Sigmoid colon (tissue), 7 donors: ENCODE measurements around the gene CNPY1. TPM values are rescaled to one million over a fixed set of nuclear protein-coding genes. Genes with fewer than 3 reads are reported as not detected.
"Not testable (repeated sequence)": the region's sequence is repeated elsewhere in the genome, so short reads cannot be mapped to it uniquely, and the experiment has no call there.

Experiments
- DNase-seq: peaks from one replicate; pipeline ENCODE4 v3.0.0-alpha.2; 2019
- H3K27ac ChIP-seq, 4 donors: fragments of 200-600 bp; sonication (generic); one replicate each; pipeline ENCODE4 v1.5.1; 2016 to 2019; ENCODE audit warnings: mild to moderate bottlenecking in 1 of 4
- H3K27me3 ChIP-seq, 3 donors: fragments of 200-600 bp; sonication (generic); one replicate each; pipeline ENCODE4 v1.5.1; 2019; ENCODE audit warnings: mild to moderate bottlenecking in 1 of 3
- H3K36me3 ChIP-seq, 4 donors: fragments of 200-600 bp; sonication (generic); one replicate each; pipeline ENCODE4 v1.5.1; 2016 to 2019
- H3K4me1 ChIP-seq, 4 donors: fragments of 200-600 bp; sonication (generic); one replicate each; pipeline ENCODE4 v1.5.1; 2017 to 2019
- H3K4me3 ChIP-seq, 4 donors: fragments of 200-600 bp; sonication (generic); one replicate each; pipeline ENCODE4 v1.5.1; 2017 to 2019; ENCODE audit warnings: mild to moderate bottlenecking in 2 of 4, moderate library complexity in 1 of 4
- H3K9me3 ChIP-seq, 4 donors: fragments of 200-600 bp in 3 of 4; sonication (generic) in 3 of 4; one replicate each; pipeline versions ENCODE4 v1.5.1 to v1.6.1; 2013 to 2019
- CTCF ChIP-seq, 4 experiments: fragments of 450-650 bp in 3 of 4; fragments of 200-600 bp in 1 of 4; IDR thresholded peaks; one replicate each; pipeline ENCODE4 v1.5.1; 2016 to 2019; ENCODE audit warnings: antibody characterized with exemption in 4 of 4, mild to moderate bottlenecking in 3 of 4, moderate library complexity in 2 of 4
- EP300 ChIP-seq, 4 donors: sonication (generic); formaldehyde crosslinking; IDR thresholded peaks; one replicate each; pipeline ENCODE4 v1.6.1; 2017; ENCODE audit warnings: antibody characterized with exemption in 4 of 4
- POLR2A ChIP-seq, 2 donors: fragments of 450-650 bp; IDR thresholded peaks; one replicate each; pipeline ENCODE4 v1.6.1; 2016; ENCODE audit warnings: antibody characterized with exemption in 2 of 2, mild to moderate bottlenecking in 2 of 2, moderate library complexity in 2 of 2
- POLR2AphosphoS5 ChIP-seq, 4 donors: sonication (generic); formaldehyde crosslinking; IDR thresholded peaks; one replicate each; pipeline ENCODE4 v1.6.1; 2017; ENCODE audit warnings: antibody characterized with exemption in 4 of 4
- WGBS, 2 donors: extraction: QIAGEN DNeasy Blood & Tissue Kit; methylation state at CpG; one replicate each; pipeline ENCODE4 v1.1.7; 2013; 5-methylcytosine and 5-hydroxymethylcytosine counted together
- intact Hi-C: fragments of 100-400 bp; cut with DNase I; formaldehyde crosslinking; loops from one replicate; pipeline ENCODE4 v1.15.1; 2023
- polyA plus RNA-seq, 3 donors: library from polyadenylated mRNA; stranded (reverse); fragments of 200-250 nt; gene quantifications; one replicate each; pipeline ENCODE4 v1.2.3, GENCODE V29; 2013
- total RNA-seq, 4 donors: library from RNA; depleted of rRNA; stranded (reverse); fragments of >200 nt; gene quantifications; one replicate each; pipeline ENCODE4 v1.1.0, GENCODE V29; 2016
- donor health status: healthy with polysubstance abuse.
- donor health status: Bipolar disorder and iron deficiency.
- donor health status: healthy.

CNPY1 gene
- total and polyA plus RNA-seq, 7 donors: not detected

- H3K36me3 ChIP-seq: no peaks in the 10 kb centered on the region
- no peak for DNase-seq
- H3K27ac ChIP-seq: no peak overlapping the region
- H3K4me1 ChIP-seq: no peaks in the 10 kb centered on the region
- H3K9me3 ChIP-seq: no peaks in the 10 kb centered on the region
- H3K27me3 ChIP-seq: peaks cover 0 to 9% (median 0%) of the 10 kb centered on the region in 3 donors
- H3K4me3 ChIP-seq: no peak overlapping the region
- TF ChIP-seq POLR2A (IDR thresholded peaks at IDR 0.05) (no peak), POLR2AphosphoS5 (IDR thresholded peaks at IDR 0.05) (no peak), EP300 (IDR thresholded peaks at IDR 0.05) (no peak), CTCF (IDR thresholded peaks at IDR 0.05) (no peak)
- intact Hi-C loops: no loop called here
- WGBS, 2 donors: 66 to 72% methylated on average over 18 of the region's 18 CpGs
These were observed 21.4 kb upstream of the CNPY1 start for GRCh38 chr7:155567646-155568332.

DNA sequence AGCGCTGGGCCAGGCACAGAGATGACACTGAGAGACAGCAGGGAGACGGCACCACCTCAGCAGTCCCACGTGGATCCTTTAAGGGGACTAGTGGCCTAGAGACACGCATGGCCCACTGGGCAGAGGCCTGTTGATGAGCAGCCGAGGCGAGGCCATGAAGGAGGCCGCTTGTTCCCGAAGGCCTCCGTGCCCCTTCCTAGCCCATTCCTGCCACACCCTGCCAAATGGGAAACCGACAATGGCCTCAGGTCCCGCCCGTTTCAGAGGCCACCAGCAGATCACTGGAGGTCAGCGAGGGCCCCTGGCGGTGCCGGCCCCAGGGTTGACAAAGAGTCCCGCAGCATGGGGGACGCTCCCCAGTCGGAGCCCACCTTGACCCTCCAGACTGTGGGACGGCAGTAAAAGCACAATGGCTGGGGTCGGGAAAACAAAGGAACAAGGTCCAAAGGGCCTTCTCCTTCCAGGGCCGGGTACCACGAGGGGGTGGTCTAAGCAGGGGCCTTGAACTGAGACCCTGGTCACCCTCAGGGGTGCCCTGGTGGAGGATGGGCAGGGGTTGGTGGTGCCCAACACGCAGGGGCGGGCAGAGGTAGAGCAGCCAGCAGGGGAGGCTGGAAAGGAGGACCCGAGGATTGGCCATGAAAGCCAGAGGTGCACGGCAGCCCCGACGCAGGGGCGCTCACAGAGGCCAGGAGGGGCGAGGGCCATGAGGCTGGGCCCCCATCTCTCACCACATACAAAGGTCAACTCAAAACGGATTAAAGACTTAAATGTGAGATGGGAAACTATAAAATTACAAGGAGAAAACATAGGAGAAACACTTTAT is 19.9 kb upstream of the CNPY1 start:
- Histone ChIP-seq H3K9me3 (no peaks in the 10 kb centered on the region), H3K27me3 (peaks cover 0 to 3% (median 0%) of the 10 kb centered on the region in 3 donors), H3K27ac (no peak overlapping the region), H3K4me3 (no peak overlapping the region), H3K36me3 (no peaks in the 10 kb centered on the region), H3K4me1 (no peaks in the 10 kb centered on the region)
- 84 to 88% methylated on average over 31 of the region's 31 CpGs for WGBS, 2 donors
- no peak for DNase-seq
- intact Hi-C loops: no loop called here
- TF ChIP-seq EP300 (IDR thresholded peaks at IDR 0.05) (no peak), POLR2A (IDR thresholded peaks at IDR 0.05) (no peak), CTCF (IDR thresholded peaks at IDR 0.05) (no peak), POLR2AphosphoS5 (IDR thresholded peaks at IDR 0.05) (no peak)

GRCh38 chr7:155565596-155565995 is 19.2 kb upstream of the CNPY1 start:
- WGBS, 2 donors: 78 to 86% methylated on average over 10 of the region's 10 CpGs
- Histone ChIP-seq H3K4me3 (no peak overlapping the region), H3K27ac (no peak overlapping the region), H3K4me1 (no peaks in the 10 kb centered on the region), H3K9me3 (no peaks in the 10 kb centered on the region), H3K27me3 (peaks cover 0 to 2% (median 0%) of the 10 kb centered on the region in 3 donors), H3K36me3 (no peaks in the 10 kb centered on the region)
- no peak for DNase-seq
- intact Hi-C loops: no loop called here
- TF ChIP-seq CTCF (IDR thresholded peaks at IDR 0.05) (no peak), EP300 (IDR thresholded peaks at IDR 0.05) (no peak), POLR2AphosphoS5 (IDR thresholded peaks at IDR 0.05) (no peak), POLR2A (IDR thresholded peaks at IDR 0.05) (no peak)

DNA sequence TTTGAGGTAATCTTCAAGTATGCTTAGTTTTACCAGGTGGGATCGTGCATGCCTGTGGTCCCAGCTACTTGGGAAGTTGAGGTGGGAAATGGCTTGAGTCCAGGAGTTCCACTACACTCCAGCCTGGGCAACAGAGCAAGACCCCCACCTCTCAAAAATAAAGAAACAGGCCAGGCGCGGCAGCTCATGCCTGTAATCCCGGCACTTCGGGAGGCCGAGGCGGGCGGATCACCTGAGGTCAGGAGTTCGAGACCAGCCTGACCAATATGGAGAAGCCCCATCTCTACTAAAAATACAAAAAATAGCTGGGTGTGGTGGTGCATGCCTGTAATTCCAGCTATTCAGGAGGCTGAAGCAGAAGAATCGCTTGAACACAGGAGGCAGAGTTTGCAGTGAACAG is 16.6 kb upstream of the CNPY1 start:
- DNase-seq, H3K9me3 ChIP-seq, H3K27me3 ChIP-seq, H3K4me3 ChIP-seq, intact Hi-C loops, H3K36me3 ChIP-seq, H3K4me1 ChIP-seq, H3K27ac ChIP-seq: not testable (repeated sequence)
- 85 to 97% methylated on average over 10 of the region's 10 CpGs for WGBS, 2 donors

DNA sequence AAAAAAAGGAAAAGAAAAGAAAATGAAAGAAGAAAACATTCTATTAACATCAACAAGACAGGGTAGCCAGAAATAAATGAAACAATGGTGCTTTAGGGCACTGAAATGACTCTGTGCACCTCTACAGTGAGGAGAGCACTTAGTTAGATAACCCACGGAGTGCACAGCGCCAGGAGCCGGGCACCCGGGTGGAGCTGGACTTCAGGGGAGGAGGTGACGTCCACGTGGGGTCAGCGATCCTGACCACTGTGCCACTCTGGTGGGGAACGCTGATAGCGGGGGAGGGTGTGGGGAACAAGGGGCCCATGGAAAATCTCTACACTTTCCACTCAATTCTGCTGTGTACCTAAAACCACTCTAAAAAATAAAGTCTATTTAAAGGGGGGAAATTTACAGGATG is 15.7 kb upstream of the CNPY1 start:
- Histone ChIP-seq H3K27me3 (peaks cover 0 to 9% (median 0%) of the 10 kb centered on the region in 3 donors), H3K4me3 (no peak overlapping the region), H3K4me1 (no peaks in the 10 kb centered on the region), H3K36me3 (no peaks in the 10 kb centered on the region), H3K27ac (no peak overlapping the region), H3K9me3 (no peaks in the 10 kb centered on the region)
- WGBS, 2 donors: 76 to 84% methylated on average over 9 of the region's 9 CpGs
- TF ChIP-seq EP300 (IDR thresholded peaks at IDR 0.05) (no peak), POLR2AphosphoS5 (IDR thresholded peaks at IDR 0.05) (no peak), POLR2A (IDR thresholded peaks at IDR 0.05) (no peak), CTCF (IDR thresholded peaks at IDR 0.05) (no peak)
- DNase-seq: no peak
- intact Hi-C loops: no loop called here
